GM23338 (cell line): ENCODE measurements around the gene PTPRN2. TPM values are rescaled to one million over a fixed set of nuclear protein-coding genes. Genes with fewer than 3 reads are reported as not detected.

ENCODE experiments used
- ATAC-seq: fragments of 200-7000 bp; cut with Tn5 transposase; 3 replicates; pipeline ENCODE4 v1.9.1; 2020
- DNase-seq: peaks from one replicate; pipeline ENCODE4 v3.0.0-alpha.2; 2015; ENCODE audit warnings: low spot score
- H2AFZ ChIP-seq: fragments of 200-600 bp; sonication (generic); 2 replicates; pipeline ENCODE4 v1.8.0; 2016; ENCODE audit warnings: antibody characterized with exemption, mild to moderate bottlenecking, moderate library complexity
- H3F3A ChIP-seq: fragments of 200-600 bp; sonication (generic); replicated peaks from 2 replicates; pipeline ENCODE4 v1.8.0; 2017; ENCODE audit warnings: antibody characterized with exemption, mixed run types, low read depth
- H3K27ac ChIP-seq: fragments of 200-600 bp; sonication (generic); 2 replicates; pipeline ENCODE4 v1.6.1; 2016; ENCODE audit warnings: low read depth
- H3K27me3 ChIP-seq: fragments of 200-600 bp; sonication (generic); 2 replicates; pipeline ENCODE4 v1.8.0; 2016; ENCODE audit warnings: mild to moderate bottlenecking, mixed run types, moderate library complexity; ENCODE audit not compliant: insufficient read depth
- H3K36me3 ChIP-seq: fragments of 200-600 bp; sonication (generic); 2 replicates; pipeline ENCODE4 v1.8.0; 2016; ENCODE audit warnings: mild to moderate bottlenecking; ENCODE audit not compliant: insufficient read depth
- H3K4me1 ChIP-seq: fragments of 200-600 bp; sonication (generic); 2 replicates; pipeline ENCODE4 v1.8.0; 2016; ENCODE audit warnings: mild to moderate bottlenecking, moderate library complexity; ENCODE audit not compliant: insufficient read depth
- H3K4me2 ChIP-seq: fragments of 200-600 bp; sonication (generic); 2 replicates; pipeline ENCODE4 v1.7.1; 2017; ENCODE audit warnings: mixed run types
- H3K4me3 ChIP-seq: fragments of 200-600 bp; sonication (generic); 2 replicates; pipeline ENCODE4 v1.6.1; 2016; ENCODE audit warnings: mixed run types
- H3K79me2 ChIP-seq: fragments of 200-600 bp; sonication (generic); replicated peaks from 2 replicates; pipeline ENCODE4 v1.8.0; 2017; ENCODE audit warnings: mild to moderate bottlenecking; ENCODE audit not compliant: insufficient read depth
- H3K9me2 ChIP-seq: fragments of 200-600 bp; sonication (generic); 2 replicates; pipeline ENCODE4 v1.8.0; 2017; ENCODE audit not compliant: insufficient read depth
- H4K20me1 ChIP-seq: fragments of 200-600 bp; sonication (generic); replicated peaks from 2 replicates; pipeline ENCODE4 v1.8.0; 2017; ENCODE audit warnings: mild to moderate bottlenecking; ENCODE audit not compliant: insufficient read depth
- H3K27ac Mint-ChIP-seq: 2 replicates; pipeline ENCODE4 v1.8.0; 2020; ENCODE audit warnings: inconsistent platforms, mild to moderate bottlenecking, moderate library complexity, mixed read lengths
- H3K27me3 Mint-ChIP-seq: 3 replicates; pipeline ENCODE4 v1.8.0; 2022; ENCODE audit warnings: low read depth, mild to moderate bottlenecking, moderate library complexity, mixed read lengths, inconsistent platforms; ENCODE audit not compliant: insufficient read depth, poor library complexity
- H3K36me3 Mint-ChIP-seq: 3 replicates; pipeline ENCODE4 v1.8.0; 2021; ENCODE audit warnings: low read depth, mild to moderate bottlenecking, inconsistent platforms, moderate library complexity, mixed read lengths
- H3K4me1 Mint-ChIP-seq: 3 replicates; pipeline ENCODE4 v1.8.0; 2020; ENCODE audit warnings: mild to moderate bottlenecking, inconsistent platforms, mixed read lengths
- H3K4me3 Mint-ChIP-seq: 3 replicates; pipeline ENCODE4 v1.8.0; 2021; ENCODE audit warnings: moderate library complexity, mild to moderate bottlenecking, inconsistent platforms, mixed read lengths
- H3K9me3 Mint-ChIP-seq: 3 replicates; pipeline ENCODE4 v1.8.0; 2020; ENCODE audit warnings: moderate library complexity, mild to moderate bottlenecking, inconsistent platforms, mixed read lengths
- CREB1 ChIP-seq: fragments of 250-450 bp; sonication (Bioruptor Pico); IDR thresholded peaks from 2 replicates; pipeline ENCODE4 v1.5.0; 2020; ENCODE audit warnings: low read depth, mild to moderate bottlenecking, moderate library complexity
- EZH2 ChIP-seq: fragments of 200-600 bp; sonication (generic); IDR thresholded peaks from one replicate; pipeline ENCODE4 v1.8.0; 2017; ENCODE audit warnings: antibody characterized with exemption, mild to moderate bottlenecking, low read depth; ENCODE audit not compliant: unreplicated experiment
- JUNB ChIP-seq: IDR thresholded peaks from one replicate; pipeline ENCODE4 v1.6.1; 2016; ENCODE audit warnings: antibody characterized with exemption; ENCODE audit not compliant: unreplicated experiment
- NANOG ChIP-seq: IDR thresholded peaks from 2 replicates; pipeline ENCODE4 v1.6.1; 2016; ENCODE audit warnings: antibody characterized with exemption, borderline replicate concordance
- REST ChIP-seq: IDR thresholded peaks from one replicate; pipeline ENCODE4 v1.6.1; 2018; ENCODE audit warnings: antibody characterized with exemption; ENCODE audit not compliant: unreplicated experiment
- STAT1 ChIP-seq: IDR thresholded peaks from one replicate; pipeline ENCODE4 v1.6.1; 2016; ENCODE audit warnings: antibody characterized with exemption; ENCODE audit not compliant: unreplicated experiment
- ZNF114 ChIP-seq: fragments of 250-450 bp; sonication (Bioruptor Pico); IDR thresholded peaks from 2 replicates; pipeline ENCODE4 v1.5.0; 2020; ENCODE audit warnings: mild to moderate bottlenecking, moderate library complexity
- ZNF331 ChIP-seq: fragments of 250-450 bp; sonication (Bioruptor Pico); IDR thresholded peaks from 2 replicates; pipeline ENCODE4 v1.5.0; 2020; ENCODE audit warnings: low read depth, mild to moderate bottlenecking, moderate library complexity
- ZNF462 ChIP-seq: fragments of 250-450 bp; sonication (Bioruptor Pico); IDR thresholded peaks from 2 replicates; pipeline ENCODE4 v1.5.0; 2020; ENCODE audit warnings: mild to moderate bottlenecking, moderate library complexity
- polyA plus RNA-seq: library from polyadenylated mRNA; unstranded; fragments of >200 nt; fragmentation: Nextera tagmentation; extraction: Ambion mirVana; gene quantifications from 2 replicates; pipeline ENCODE4 v1.2.1, GENCODE V29; 2016
- total RNA-seq: library from RNA; depleted of rRNA; stranded (reverse); fragments of >200 nt; shearing (Covaris generic); gene quantifications from 2 replicates; pipeline ENCODE4 v1.2.3, GENCODE V29; 2014

Gene PTPRN2
- total and polyA plus RNA-seq, 2 experiments from 2014 or later = 0.87 to 4.0 TPM

GRCh38 chr7:157753713-157754415 lies 833.8 kb downstream of the PTPRN2 start:
- Mint-ChIP-seq H3K27ac (no peak overlapping the region), H3K9me3 (peaks cover 96% of the 10 kb centered on the region), H3K4me3 (no peak overlapping the region), H3K36me3 (peaks cover 44% of the 10 kb centered on the region), H3K27me3 (peaks cover 7% of the 10 kb centered on the region), H3K4me1 (no peaks in the 10 kb centered on the region)
- Histone ChIP-seq H3K4me2 (no peak overlapping the region), H3K27me3 (no peaks in the 10 kb centered on the region), H3K9me2 (no peaks in the 10 kb centered on the region), H3K27ac (no peak overlapping the region), H4K20me1 (no peaks in the 10 kb centered on the region), H3K79me2 (no peaks in the 10 kb centered on the region), H3K4me3 (no peak overlapping the region), H3K4me1 (no peaks in the 10 kb centered on the region), H3K36me3 (no peaks in the 10 kb centered on the region), H2AFZ (no peak overlapping the region), H3F3A (no peaks in the 10 kb centered on the region)
- TF ChIP-seq JUNB (no peak), EZH2 (no peak), ZNF114 (CRISPR knock-in tag) (no peak), ZNF331 (CRISPR knock-in tag) (no peak), STAT1 (no peak), ZNF462 (CRISPR knock-in tag) (no peak), CREB1 (CRISPR knock-in tag) (no peak), NANOG (no peak), REST (no peak)
- ATAC-seq = no peak
- DNase-seq = no peak
